ENCODE data around the gene TMOD1.

TMOD1 gene

DNA sequence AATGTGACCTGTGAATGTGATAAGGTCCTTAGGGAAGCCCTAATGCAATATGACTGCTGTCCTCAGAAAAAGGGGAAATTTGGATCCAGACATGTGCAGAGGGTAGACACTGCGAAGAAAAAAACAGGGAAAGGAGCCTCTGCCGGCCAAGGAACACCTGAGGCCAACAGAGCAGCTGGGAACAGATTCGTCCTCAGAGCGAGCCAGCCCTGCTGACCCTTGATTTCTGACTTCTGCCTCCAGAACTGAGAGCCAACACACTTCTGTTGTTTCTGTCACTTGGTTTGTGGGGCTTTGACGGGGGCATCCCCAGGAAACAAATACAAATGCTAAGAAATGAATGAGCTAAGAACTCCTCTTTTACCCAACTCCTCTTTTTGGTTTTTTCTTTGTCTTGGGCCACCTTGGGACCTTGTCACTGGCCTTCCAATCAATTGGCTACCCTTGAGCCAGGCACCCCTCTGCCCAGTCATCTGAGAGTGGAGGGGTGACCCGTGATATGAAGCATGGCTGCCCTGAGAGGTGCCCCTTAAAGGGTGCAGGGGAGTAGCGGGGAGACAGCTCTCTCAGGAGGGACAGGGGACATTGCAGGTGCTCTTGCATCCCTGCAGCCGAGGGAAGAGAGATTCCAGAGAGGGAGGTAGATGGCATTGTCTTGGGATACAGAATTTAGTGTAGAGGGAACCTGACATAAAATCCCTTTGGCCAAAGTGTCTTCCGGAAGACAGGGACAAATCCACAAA lies 16.9 kb downstream of the TMOD1 start:
- no peak for DNase-seq (ENCODE audit: low spot score)

DNA sequence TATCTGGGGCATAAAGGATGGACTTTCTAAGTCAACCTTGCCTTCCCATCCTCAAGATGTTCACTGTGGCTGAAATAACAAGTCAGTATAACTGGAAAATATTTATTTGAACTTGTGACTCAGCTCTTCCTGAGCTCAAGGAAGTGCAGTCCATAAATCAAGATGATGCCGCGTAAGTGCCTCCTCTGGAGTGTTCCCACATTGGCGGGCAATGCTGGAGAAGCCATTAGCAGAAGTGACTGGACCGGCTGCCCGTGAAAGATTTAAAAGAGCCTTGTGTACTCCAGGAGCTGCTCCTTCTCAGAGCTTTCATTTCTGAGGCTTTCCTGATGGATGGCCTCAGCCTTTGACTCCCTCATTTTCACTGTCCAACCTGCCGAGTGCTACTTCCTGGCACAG lies 17.4 kb downstream of the TMOD1 start:
- DNase-seq (ENCODE audit: low spot score): no peak

DNA sequence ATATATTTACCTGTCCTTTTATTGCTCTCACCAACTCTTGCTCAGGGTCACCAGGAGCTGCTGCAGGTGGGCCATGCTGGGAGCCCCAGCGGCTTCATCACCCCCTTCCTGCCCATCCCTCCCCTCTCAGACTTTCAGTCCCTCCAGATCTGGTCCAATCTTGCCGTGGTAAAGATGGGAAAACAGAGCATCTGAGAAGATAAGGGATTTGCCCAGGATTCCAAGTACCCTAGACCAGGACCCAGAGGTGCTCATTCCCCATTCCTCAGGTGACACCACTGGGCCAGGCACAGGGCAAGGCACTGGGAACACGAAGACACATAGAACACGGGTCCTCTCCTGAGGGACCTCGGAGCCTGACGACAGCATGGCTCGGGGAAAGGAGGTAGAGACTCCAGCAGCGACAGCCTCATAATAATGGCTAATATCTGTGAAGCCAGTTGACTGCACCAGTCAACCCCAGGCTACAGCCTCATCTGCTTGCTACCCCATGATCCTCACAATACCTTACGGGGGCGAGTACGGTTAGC lies 18.0 kb downstream of the TMOD1 start:
- DNase-seq (ENCODE audit: low spot score): no peak

DNA sequence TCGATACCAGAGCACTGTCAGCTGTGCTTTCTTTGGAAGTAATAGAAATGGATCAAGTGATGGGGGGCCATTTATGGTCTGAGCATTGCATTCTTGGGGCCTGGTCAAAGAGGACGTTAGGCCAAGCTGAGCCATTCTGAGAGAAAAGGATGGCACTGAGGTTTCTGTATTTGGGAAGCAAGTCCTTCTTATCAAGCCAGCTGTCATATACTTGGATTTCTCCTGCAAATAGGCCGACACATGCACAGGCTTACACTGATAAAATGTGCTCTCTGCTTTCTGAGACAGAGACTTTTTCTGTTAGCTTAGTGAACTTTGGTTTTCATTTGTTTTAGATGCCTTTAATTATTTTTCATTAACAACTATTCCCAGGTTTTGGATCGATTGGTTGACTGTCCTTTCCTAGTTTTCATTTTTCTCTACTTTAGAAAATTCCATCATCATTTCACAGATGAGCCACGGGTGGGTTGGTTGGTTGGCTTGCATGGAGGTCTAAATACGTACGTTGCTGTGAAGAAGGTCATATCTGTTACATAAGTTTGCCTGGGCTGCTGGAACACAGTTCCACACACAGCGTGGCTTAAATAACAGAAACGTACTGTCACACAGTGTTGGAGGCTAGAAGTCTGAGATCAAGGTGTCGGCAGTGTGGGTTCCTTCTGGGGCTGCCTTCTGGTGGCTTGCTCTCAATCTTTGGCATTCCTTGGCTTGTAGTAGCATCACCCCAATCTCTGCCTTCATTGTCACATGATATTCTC lies 20.3 kb downstream of the TMOD1 start:
- no peak for DNase-seq (ENCODE audit: low spot score)

DNA sequence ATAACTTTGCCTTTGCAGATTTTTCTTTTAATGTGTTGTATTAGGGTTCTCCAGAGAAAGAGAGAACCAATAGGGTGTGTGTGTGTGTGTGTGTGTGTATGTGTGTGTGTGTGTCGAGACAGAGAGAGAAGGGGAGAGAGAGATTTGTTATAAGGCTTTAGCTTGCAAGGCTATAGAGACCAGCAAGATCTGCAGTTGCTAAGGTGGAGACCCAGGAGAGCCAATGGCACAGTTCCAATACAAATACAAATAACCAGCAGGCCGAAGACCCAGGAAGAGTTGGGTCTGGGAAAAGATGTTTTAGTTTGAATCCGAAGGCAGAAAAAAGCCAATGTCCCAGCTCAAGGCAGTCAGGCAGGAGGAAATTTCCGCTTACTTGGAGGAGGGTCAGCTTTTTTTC lies 23.0 kb downstream of the TMOD1 start:
- DNase-seq (ENCODE audit: low spot score): no peak

DNA sequence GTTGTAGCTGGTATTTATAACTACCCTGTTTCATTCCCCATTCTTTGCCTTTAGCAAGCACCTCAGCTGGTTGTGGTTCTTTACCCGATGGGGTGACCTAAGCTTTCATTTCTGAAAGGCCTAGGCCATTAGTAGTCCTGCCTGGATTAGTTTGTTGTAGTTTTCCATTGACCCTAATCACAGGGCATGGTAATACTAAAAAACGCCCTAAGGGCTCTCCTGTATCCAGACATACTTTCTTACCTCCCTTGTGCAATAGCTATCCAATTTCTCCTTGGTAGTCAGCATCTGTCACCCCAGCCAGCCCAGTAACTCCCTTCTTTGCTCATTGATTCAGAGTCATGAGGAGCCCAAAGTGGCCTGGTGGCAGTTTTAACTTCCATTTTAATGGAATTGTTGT lies 24.0 kb downstream of the TMOD1 start:
- DNase-seq (ENCODE audit: low spot score): no peak

DNA sequence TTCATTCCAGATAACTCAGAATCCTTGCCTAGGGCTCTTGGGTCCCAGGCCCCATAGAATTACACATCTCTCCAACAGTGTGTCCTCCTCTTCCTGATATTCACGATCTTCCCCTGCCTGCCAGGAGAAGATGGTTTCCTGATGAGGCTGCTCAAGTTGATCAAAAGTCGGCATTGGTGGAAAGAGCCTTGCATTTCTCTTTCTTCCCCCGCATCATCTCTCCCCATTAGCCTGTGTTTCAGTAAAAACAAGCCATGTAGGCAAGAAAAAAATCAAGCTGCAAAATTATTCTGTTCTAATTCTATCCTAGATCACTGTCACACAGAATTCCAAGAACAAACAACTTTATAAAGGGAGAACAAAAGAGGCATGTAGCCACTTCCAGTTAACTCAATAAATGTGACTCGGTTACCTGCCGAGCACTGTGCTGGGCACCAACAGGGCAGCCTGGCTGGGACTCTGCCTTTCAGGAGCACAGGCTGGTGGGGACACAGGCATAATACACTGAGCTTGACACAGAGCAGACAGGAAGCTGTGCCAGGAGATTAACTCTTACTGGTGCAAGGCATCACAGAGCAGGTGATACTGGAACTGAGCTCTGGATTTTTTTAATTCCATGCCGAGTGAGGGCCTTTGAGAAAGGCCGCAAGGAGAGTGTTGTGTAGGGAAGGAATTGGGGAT lies 25.6 kb downstream of the TMOD1 start:
- no peak for DNase-seq (ENCODE audit: low spot score)

DNA sequence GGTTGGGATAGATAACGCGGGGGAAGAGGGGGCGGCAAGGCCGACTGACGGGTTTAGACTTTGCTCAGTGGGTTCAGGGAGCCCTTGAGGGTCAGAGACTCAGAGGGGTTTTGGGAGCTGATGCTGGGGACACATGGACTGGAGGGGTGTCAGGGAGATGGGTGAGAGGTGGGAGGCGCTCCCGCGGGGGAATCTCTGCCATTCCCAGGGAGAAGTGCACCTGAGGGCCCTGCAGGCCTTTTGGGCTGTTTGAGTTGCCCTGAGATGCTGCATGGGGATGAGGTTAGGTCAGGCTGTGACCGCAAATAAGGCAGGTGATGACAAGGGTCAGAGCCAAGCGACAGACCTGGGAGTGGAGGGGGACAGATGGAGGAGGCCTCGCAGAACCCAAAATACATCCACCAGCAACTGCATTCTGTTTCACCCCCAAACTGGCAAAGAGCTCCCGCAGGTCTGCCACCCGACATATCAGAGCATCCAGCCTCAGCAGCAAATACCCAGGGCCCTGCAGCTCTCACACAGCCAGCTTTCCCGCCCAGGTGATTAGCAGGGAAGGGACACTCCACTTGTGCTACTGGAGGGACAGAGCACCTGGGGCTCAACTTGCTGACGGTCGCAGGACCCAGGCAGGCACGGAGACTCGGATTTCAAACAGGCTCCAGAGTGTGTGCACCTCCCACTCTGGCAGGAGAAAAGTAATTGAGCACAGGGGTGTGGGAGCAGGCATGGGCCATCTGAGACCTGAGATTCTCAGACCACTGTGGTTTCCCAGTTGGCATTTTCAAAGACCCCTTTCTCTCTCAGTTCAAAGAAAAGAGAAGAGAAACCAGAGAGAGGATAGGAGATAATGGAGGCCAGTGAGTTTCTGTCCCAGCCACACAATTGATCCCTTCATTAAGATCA lies 26.4 kb downstream of the TMOD1 start:
- no peak for DNase-seq (ENCODE audit: low spot score)

DNA sequence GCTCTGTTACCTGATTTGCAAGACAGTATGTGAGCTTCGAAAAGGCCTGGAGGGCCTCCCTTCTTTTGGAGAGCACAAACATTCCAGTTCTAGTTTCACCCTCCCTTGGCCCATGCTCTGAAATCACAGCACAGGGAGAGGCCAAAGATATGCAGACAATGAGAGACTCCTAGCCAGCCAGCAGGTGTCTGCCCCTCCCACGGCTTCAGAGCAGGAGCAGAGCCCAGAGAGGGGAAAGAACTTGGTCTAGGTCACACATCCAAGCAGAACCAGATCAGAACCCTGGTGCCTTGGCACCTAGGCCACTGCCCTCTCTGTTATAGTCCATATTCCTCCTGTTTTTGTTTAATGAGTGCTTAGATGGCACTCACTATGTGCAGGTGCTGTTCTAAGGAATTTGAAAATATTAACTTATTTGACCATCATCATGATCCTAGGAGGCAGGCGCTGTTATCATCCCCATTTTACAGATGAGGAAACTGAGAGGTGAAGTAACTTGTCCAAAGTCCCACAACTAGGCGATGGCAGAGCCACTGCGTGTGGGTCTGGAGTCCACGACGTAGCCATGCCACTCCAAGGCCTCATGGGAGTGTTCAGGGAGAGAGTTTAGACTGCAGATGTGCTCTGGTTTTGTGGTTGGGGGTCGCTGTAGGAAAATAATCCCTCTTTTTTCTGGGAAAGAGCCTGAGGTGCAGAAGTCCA lies 27.2 kb downstream of the TMOD1 start:
- no peak for DNase-seq (ENCODE audit: low spot score)

DNA sequence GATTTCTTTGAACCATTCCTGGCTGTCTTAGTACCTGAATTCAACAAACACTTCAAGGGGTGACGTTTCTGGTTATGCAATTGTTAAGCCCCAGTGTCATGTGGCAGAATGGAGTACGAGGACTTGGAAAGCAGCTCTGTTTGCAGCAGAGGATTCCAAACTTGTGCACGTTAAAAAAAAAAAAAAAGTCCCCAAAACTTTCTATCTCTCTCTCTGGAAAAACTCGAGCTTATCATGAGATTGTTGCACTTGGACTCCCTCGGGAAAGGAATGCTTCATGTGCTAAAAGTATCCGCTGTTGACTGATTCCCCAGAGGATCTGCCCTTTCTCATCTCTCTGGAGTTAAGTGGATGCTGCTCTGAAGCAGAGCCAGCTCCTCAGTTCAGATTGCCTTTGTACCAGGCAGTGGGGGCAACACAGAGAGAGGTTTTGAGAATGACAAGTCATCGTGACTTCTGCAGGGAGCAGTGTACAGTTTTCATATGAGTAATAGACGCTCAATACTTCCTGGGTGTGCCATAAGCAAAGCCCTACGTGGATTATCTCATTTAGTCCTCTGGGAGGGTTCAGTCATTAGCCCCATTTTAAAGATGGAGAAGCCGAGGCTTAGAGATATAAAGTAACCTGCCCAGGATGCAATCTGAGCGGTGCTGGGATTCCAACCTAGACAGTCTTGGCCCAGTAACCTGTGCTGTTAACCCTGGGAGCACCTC lies 28.1 kb downstream of the TMOD1 start:
- DNase-seq (ENCODE audit: low spot score): no peak

DNA sequence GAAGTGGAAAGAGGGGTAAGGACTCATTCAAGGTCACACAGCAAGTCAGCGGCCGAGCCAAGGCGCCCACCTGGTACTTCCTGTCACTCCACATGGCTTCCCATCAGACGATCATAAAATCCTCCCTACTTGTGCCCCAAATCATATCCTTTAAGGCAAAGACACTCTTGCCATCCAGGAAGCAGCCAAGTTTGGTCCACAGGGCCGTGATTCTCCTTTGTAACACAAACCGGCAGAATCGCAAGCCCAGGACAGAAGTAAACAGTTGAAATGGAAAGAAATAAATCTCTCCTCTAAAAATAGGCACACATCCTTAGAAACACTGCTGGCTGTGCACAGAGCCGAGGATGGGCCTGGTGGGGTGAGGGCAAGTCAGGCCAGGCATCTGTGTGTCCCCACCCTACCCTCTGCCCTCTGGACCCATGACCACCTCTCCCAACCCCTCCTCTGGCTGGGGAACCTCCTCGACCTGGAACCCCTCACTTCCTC lies 30.5 kb downstream of the TMOD1 start:
- DNase-seq (ENCODE audit: low spot score): no peak

DNA sequence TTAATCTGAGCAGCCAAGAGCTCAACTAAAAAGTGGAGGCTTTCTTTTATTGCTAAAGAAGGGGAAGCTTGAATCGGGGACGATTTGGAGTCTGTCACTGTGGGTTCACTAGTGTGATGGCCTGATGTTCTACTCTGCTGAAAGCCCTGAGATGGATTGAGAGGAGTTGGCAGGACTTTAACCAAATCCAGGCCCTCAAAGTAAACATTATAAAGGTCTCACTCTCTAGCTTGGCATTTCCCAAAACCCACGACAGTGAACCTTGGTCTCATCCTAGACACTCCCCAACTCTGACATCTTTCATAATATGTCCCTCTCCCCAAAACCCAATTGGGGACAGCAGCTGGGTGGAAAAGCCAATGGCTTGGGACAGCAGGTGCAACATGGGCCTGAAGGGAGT lies 32.7 kb downstream of the TMOD1 start:
- DNase-seq (ENCODE audit: low spot score): no peak

DNA sequence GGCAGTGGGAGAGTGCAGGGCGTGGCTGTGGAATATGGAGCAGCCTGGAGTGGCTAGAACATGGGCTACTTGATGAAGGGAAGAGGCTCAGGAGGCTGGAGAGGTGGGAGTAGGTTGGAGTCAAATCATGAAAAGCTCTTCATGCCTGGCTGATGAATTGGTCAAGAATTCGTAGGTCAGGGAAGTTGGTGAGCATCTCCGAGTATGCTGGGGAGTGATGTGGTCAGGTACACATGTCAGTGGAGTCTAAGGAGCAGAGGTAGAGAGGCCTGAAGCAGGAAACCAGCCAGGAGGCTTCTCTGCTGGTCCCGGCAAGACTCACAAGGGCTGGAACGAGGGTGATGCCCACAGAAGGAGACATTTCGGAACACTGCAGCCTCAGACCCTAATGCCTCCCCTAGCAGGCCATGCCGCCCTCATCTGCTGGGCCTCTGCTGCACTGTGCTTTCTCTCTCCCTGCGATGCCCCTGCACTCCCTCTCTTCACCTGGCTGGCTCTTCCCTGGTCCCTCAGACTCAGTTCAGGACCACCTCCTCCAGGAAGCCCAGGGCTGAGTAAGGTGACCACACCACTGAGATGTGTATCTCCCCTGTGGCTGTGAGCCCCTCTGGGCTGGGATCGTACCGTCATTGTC lies 33.6 kb downstream of the TMOD1 start:
- DNase-seq (ENCODE audit: low spot score): no peak

DNA sequence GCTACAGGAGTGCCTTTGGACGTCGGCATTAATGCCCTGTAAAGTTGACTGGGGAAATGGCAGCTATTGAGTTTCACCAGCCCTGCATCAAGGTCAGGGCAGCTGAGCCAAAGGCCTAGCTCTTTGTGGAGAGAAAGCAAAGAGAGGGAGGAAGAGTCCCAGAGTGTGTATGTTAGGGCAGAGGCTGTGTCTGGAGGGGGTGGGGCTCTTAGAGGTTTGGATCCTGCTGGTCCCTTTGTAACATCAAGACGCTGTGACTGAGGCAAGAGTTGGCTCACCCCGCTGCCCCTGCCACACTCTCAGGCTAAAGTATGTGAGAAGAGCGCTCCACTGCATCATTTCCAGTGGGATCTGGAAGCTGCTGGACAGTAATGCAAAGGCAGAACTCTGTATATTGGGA lies 34.3 kb downstream of the TMOD1 start:
- no peak for DNase-seq (ENCODE audit: low spot score)

DNA sequence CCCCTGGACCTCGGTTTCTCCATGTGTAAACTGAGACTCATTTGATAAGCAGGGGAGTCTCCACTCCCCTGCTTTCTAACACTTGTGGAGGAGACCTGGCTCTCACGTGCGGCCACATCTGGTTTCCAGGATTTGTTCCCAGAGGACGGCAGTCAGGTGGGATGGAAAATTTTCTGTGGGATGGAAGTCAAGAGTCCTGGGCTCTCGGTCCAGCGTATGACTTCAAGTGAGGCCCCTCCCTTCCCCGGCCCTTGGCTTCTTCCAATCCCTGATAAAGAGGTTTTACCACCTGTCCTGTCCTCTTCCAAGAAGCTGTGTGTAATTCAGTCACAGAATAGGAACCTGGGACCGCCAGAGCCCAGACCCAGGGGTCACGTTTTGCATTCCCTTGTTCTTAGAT lies 35.0 kb downstream of the TMOD1 start:
- DNase-seq (ENCODE audit: low spot score): no peak

DNA sequence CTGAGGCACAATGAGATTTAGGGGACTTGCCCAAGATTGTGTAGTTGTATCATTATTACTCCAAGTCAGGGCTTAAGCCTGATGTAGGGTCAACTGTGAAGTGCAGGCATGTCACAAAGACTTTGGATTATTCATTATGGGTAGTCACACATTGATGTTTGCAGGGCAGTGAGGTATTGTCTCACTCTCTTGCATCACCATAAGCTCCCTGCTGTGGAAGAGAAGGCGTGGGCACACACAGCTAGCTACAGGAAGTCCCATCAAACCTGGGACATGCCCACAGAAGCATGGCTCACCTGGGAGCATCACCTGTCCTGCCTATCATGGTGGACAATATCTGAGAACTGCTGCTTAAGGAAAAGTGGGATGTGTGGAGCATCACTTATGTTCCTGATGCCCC lies 42.1 kb downstream of the TMOD1 start:
- DNase-seq (ENCODE audit: low spot score): no peak

DNA sequence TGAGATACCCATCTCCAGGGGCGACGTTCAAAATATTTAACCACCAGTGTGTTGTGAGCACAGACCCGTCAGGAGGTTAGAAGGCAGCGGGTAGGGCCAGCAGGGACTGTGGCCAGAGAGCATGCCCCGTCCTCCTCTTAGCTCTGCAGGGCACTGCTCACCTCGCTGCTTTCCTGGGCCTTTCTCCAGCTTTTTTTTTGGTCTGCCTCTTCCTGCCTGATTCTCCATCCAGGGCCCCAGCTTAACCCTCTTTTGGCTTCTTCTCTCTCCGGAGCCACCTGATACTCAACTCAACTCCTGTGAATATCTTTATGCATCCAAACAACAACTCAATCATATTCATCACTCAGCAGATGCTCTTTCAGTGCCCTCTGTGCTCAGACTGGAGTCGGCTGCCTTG lies 44.0 kb downstream of the TMOD1 start:
- DNase-seq (ENCODE audit: low spot score): no peak

DNA sequence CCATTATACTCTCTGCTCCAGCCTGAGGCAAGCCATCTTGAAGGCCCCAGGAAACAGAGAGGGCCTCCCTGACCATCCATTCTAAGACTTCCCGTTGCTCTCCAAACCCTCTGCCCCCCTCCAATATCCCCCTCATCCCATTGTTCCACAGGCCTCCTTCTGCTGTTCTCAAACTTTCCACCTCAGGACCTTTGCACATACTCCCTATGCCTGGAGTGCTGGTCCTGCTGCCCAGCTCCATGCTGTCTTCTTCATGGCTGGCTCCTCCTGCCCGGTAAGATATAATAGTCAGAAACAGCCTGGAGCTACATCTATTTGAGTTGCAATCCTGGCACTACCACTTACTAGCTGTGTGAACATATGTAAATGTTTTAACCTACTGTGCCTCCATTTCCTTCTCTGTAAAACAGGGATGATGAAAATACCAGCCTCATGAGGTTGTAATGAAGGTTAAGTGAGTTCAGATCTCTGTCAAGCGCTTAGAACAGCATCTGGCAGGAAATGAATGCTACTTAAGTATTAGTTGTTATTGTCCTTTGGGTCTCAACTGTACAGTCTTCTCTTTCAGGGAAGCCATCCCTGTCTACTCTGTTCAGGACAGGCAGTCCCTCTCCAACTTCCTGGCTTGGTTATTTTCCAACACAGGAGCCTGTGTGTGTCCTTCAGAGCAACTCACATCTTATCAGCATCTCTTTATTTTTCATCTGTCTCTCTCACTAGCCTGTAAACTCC lies 45.8 kb downstream of the TMOD1 start:
- DNase-seq (ENCODE audit: low spot score): no peak

DNA sequence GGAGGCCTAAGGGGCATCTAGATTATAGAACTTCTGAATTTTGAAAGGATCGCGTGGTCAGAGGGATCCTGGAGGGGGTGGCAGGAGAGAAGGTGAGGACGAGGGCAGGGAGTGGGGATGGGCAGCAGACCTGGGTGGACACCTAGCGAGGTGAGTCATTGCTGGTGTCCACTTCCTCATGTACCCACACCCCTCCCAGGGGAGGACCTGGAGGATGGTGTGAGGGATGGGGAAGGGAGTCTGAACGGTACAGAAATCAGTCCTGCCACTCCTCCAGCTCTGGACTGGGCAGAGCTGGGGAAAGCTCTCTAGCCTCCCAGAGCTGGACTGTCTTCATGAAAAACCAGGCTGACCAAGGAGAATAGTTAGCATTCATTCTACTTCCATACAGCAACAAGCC lies 46.9 kb downstream of the TMOD1 start:
- no peak for DNase-seq (ENCODE audit: low spot score)

Measured in CD4-positive, alpha-beta T cell treated with Interleukin-6 at 100 ng/mL for 8 hours (primary cell).